Testis (tissue), 3 donors: ENCODE data around the gene UTP20. TPM values are rescaled to one million over a fixed set of nuclear protein-coding genes. Genes with fewer than 3 reads are reported as not detected.
A peak's percentile ranks its signal among the peaks of the same experiment; 100 is the strongest.
"Not testable (repeated sequence)": the region's sequence is repeated elsewhere in the genome, so short reads cannot be mapped to it uniquely, and the experiment has no call there.

Experiments
- DNase-seq: peaks from one replicate; pipeline ENCODE4 v3.0.0-alpha.2; 2019
- H3K27ac ChIP-seq, 2 donors: fragments of 200-600 bp; sonication (generic); one replicate each; pipeline ENCODE4 v1.5.1; 2019
- H3K27me3 ChIP-seq: fragments of 200-600 bp; sonication (generic); one replicate; pipeline ENCODE4 v1.5.1; 2019
- H3K36me3 ChIP-seq: fragments of 200-600 bp; sonication (generic); one replicate; pipeline ENCODE4 v1.5.1; 2017; ENCODE audit warnings: low read depth; ENCODE audit errors: missing control alignments
- H3K4me1 ChIP-seq: fragments of 200-600 bp; sonication (generic); one replicate; pipeline ENCODE4 v1.5.1; 2019
- H3K4me3 ChIP-seq, 2 donors: fragments of 200-600 bp; sonication (generic); one replicate each; pipeline ENCODE4 v1.5.1; 2017 to 2019
- H3K9me3 ChIP-seq: fragments of 200-600 bp; sonication (generic); one replicate; pipeline ENCODE4 v1.5.1; 2017
- CTCF ChIP-seq, 3 experiments: fragments of 450-650 bp in 2 of 3; fragments of 200-600 bp in 1 of 3; sonication (generic) in 1 of 3; IDR thresholded peaks; one replicate each; pipeline ENCODE4 v1.5.1; 2016 to 2019; ENCODE audit warnings: antibody characterized with exemption in 3 of 3, mild to moderate bottlenecking in 2 of 3, moderate library complexity in 1 of 3
- POLR2A ChIP-seq: fragments of 450-650 bp; IDR thresholded peaks from one replicate; pipeline ENCODE4 v1.6.1; 2017; ENCODE audit warnings: antibody characterized with exemption, mild to moderate bottlenecking, moderate library complexity
- WGBS, 2 donors: methylation state at CpG; one replicate each; pipeline ENCODE4 v1.1.5; 2018; 5-methylcytosine and 5-hydroxymethylcytosine counted together
- intact Hi-C: fragments of 100-400 bp; cut with DNase I; formaldehyde crosslinking; loops from one replicate; pipeline ENCODE4 v1.15.1; 2023; ENCODE audit warnings: low total_unique reads
- polyA plus RNA-seq: library from polyadenylated mRNA; stranded (reverse); fragments of 350-450 nt; fragmentation: Illumina TruSeq; extraction: RNeasy Lipid Tissue Mini Kit (QIAGEN cat#74804); gene quantifications from one replicate; pipeline ENCODE4 v1.2.3, GENCODE V29; 2014; ENCODE audit warnings: low read depth, low replicate concordance; ENCODE audit not compliant: insufficient read depth
- total RNA-seq, 2 donors: library from RNA; depleted of rRNA; stranded (reverse); fragments of >200 nt; gene quantifications; one replicate each; pipeline ENCODE4 v1.2.3, GENCODE V29; 2016

The UTP20 gene
- total and polyA plus RNA-seq, 3 donors from 2014 or later, result 12.7 to 31.7 (median 29.2) TPM

- Histone ChIP-seq H3K27me3 (no peaks in the 10 kb centered on the region), H3K27ac (no peak overlapping the region), H3K9me3 (no peaks in the 10 kb centered on the region), H3K36me3 (no peaks in the 10 kb centered on the region), H3K4me3 (no peak overlapping the region), H3K4me1 (no peaks in the 10 kb centered on the region)
- 94 to 97% methylated on average over 1 of the region's 1 CpG for WGBS, 2 donors
- TF ChIP-seq POLR2A, result no peak
- TF ChIP-seq CTCF (IDR thresholded peaks at IDR 0.05), result no peak
- DNase-seq, result no peak
- intact Hi-C loops, result no loop called here
Measured at GRCh38 chr12:101372431-101372830, 92.5 kb downstream of the UTP20 start.

- Histone ChIP-seq H3K27ac (no peak overlapping the region), H3K36me3 (no peaks in the 10 kb centered on the region), H3K4me1 (no peaks in the 10 kb centered on the region), H3K4me3 (no peak overlapping the region), H3K9me3 (no peaks in the 10 kb centered on the region), H3K27me3 (no peaks in the 10 kb centered on the region)
- WGBS, 2 donors, result 87 to 91% methylated on average over 5 of the region's 5 CpGs
- no peak for TF ChIP-seq CTCF (IDR thresholded peaks at IDR 0.05)
- no peak for TF ChIP-seq POLR2A
- intact Hi-C loops, result no loop called here
- DNase-seq, result no peak
Measured at GRCh38 chr12:101375573-101375972, 95.7 kb downstream of the UTP20 start.

DNA sequence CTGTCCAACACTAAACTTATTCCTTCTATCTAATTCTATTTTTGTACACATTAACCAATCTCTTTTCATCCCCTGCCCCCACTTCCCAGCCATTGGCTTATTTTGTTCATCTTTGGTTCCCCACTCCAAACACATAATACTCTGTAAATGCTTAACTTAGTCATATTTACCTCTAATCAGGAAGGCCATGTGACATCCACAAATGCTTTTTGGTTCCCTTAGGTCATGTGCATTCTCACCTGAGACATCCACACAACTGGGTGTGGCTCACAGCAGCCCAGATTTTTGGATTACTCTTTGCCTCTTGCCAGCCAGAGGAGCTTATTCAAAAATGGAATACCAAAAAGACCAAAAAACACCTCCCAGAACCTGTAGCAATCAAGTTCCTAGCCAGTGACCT lies 99.2 kb downstream of the UTP20 start:
- H3K9me3 ChIP-seq, result no peaks in the 10 kb centered on the region
- DNase-seq, result no peak
- H3K36me3 ChIP-seq, result no peaks in the 10 kb centered on the region
- H3K4me1 ChIP-seq, result no peaks in the 10 kb centered on the region
- intact Hi-C loops, result no loop called here
- no peak overlapping the region for H3K27ac ChIP-seq
- TF ChIP-seq POLR2A (no peak), CTCF (IDR thresholded peaks at IDR 0.05) (no peak)
- no peaks in the 10 kb centered on the region for H3K27me3 ChIP-seq
- H3K4me3 ChIP-seq, result no peak overlapping the region

DNA sequence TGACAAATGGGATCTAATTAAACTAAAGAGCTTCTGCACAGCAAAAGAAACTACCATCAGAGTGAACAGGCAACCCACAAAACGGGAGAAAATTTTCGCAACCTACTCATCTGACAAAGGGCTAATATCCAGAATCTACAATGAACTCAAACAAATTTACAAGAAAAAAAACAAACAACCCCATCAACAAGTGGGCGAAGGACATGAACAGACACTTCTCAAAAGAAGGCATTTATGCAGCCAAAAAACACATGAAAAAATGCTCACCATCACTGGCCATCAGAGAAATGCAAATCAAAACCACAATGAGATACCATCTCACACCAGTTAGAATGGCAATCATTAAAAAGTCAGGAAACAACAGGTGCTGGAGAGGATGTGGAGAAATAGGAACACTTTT lies 111.3 kb downstream of the UTP20 start:
- intact Hi-C loops, H3K27ac ChIP-seq, H3K4me3 ChIP-seq, H3K4me1 ChIP-seq, H3K27me3 ChIP-seq, H3K36me3 ChIP-seq, H3K9me3 ChIP-seq, DNase-seq: not testable (repeated sequence)
- 68% methylated on average over 3 of the region's 3 CpGs for WGBS, 2 donors

- H3K4me3 ChIP-seq, result peak overlapping the region; percentile 71 to 97
- H3K36me3 ChIP-seq, result no peaks in the 10 kb centered on the region
- TF ChIP-seq CTCF (IDR thresholded peaks at IDR 0.05) (no peak), POLR2A (no peak)
- peaks cover 10% of the 10 kb centered on the region for H3K4me1 ChIP-seq
- intact Hi-C loops, result no loop called here
- no peaks in the 10 kb centered on the region for H3K27me3 ChIP-seq
- 0 to 1% methylated on average over 18 of the region's 18 CpGs for WGBS, 2 donors
- peak overlapping the region; percentile 89 to 96 for H3K27ac ChIP-seq
- no peaks in the 10 kb centered on the region for H3K9me3 ChIP-seq
- no peak for DNase-seq
Measured at GRCh38 chr12:101407049-101407435, 127.1 kb downstream of the UTP20 start.
